Sigmoid colon (tissue), 4 donors: ENCODE results near the gene PATJ.

ENCODE experiments used
- CTCF ChIP-seq, 4 experiments: fragments of 450-650 bp in 3 of 4; fragments of 200-600 bp in 1 of 4; IDR thresholded peaks; one replicate each; pipeline ENCODE4 v1.5.1; 2016 to 2019; ENCODE audit warnings: antibody characterized with exemption in 4 of 4, mild to moderate bottlenecking in 3 of 4, moderate library complexity in 2 of 4
- POLR2AphosphoS5 ChIP-seq, 4 donors: sonication (generic); formaldehyde crosslinking; IDR thresholded peaks; one replicate each; pipeline ENCODE4 v1.6.1; 2017; ENCODE audit warnings: antibody characterized with exemption in 4 of 4

- TF ChIP-seq CTCF (IDR thresholded peaks at IDR 0.05) = no peak
- TF ChIP-seq POLR2AphosphoS5 (IDR thresholded peaks at IDR 0.05) = no peak
Measured at GRCh38 chr1:61828805-61829204, 86.5 kb downstream of the PATJ start.
